Activated T-cell treated with anti-CD3 and anti-CD28 coated beads, Interleukin-2, amount 50 U/mL, for 4 hours (primary cell): ENCODE data around the gene TRMT112. TPM values are rescaled to one million over a fixed set of nuclear protein-coding genes. Genes with fewer than 3 reads are reported as not detected.
"Not testable (repeated sequence)": the region's sequence is repeated elsewhere in the genome, so short reads cannot be mapped to it uniquely, and the experiment has no call there.

ENCODE experiments used
- ATAC-seq, 2 donors: fragments of 200-7000 bp; cut with Tn5 transposase; one replicate each; pipeline ENCODE4 v1.10.0; 2021
- DNase-seq: peaks from one replicate; pipeline ENCODE4 v3.0.0-alpha.2; 2020
- H3K27me3 Mint-ChIP-seq: one replicate; pipeline ENCODE4 v1.8.0; 2021; ENCODE audit warnings: low read depth, mixed read lengths
- H3K36me3 Mint-ChIP-seq: one replicate; pipeline ENCODE4 v1.8.0; 2022; ENCODE audit warnings: mixed read lengths; ENCODE audit not compliant: insufficient read depth
- H3K4me1 Mint-ChIP-seq: one replicate; pipeline ENCODE4 v1.8.0; 2021; ENCODE audit warnings: low read depth, mixed read lengths
- H3K4me3 Mint-ChIP-seq: one replicate; pipeline ENCODE4 v1.8.0; 2021; ENCODE audit warnings: mild to moderate bottlenecking, moderate library complexity, mixed read lengths
- H3K9me3 Mint-ChIP-seq: one replicate; pipeline ENCODE4 v1.8.0; 2021; ENCODE audit warnings: mixed read lengths
- total RNA-seq, 3 donors: library from RNA; stranded (reverse); gene quantifications; one replicate each; pipeline ENCODE4 v1.2.1, GENCODE V29; 2021

Gene TRMT112
- total RNA-seq, 3 donors from 2014 or later: 432 to 461 (median 438) TPM

DNA sequence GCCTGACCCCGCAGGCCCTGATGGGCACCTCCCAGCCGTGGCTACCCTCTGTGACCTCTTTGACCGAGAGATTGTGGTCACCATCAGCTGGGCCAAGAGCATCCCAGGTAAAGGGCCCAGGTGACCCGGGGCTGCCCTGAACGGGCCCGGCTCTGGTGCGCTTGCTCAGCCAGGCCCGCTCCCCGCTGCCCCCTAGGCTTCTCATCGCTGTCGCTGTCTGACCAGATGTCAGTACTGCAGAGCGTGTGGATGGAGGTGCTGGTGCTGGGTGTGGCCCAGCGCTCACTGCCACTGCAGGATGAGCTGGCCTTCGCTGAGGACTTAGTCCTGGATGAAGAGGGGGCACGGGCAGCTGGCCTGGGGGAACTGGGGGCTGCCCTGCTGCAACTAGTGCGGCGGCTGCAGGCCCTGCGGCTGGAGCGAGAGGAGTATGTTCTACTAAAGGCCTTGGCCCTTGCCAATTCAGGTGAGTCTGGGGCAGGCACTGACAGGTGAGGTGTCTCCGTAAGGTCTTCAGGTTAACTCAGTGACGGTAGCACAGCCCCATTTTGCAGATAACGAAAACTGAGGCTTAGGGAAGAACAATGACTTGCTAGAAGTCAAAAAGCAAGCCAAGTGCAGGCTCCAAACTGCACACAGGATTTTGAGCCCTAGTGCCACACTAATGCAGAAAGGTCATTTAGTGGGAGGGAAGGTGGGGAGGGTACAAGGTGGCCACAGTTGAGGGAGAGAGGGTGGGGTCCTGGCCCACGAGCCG lies 2.4 kb downstream of the TRMT112 start:
- Mint-ChIP-seq H3K27me3 (no peaks in the 10 kb centered on the region), H3K36me3 (peaks cover 8% of the 10 kb centered on the region), H3K4me1 (peaks cover 30% of the 10 kb centered on the region), H3K4me3 (peak overlapping the region; percentile 37), H3K9me3 (no peaks in the 10 kb centered on the region)
- DNase-seq (no peak), ATAC-seq (no peak)

DNA sequence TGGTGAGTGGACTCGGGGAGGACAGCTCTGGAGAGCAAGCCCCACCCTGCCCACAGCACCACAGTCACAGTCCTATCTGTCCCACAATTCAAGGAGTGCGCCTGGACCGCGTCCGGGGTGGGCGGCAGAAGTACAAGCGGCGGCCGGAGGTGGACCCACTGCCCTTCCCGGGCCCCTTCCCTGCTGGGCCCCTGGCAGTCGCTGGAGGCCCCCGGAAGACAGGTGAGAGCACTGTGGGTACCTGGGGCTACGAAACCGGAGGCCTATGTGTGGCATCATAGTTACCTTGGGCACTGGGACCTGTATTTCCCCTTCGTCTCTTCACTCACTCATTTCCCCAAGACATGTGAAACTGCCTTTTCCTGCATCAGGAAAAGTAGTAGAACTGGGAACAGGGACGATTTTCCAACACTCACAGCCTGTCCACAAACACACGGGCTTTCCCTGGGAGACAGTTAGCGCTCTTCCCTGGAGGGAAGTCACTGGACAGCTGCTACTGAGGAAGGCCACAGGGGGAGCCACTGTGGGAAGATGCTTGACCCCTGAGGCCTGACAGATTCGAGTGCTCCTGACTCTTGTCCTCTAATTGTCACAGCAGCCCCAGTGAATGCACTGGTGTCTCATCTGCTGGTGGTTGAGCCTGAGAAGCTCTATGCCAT lies 3.1 kb downstream of the TRMT112 start:
- Mint-ChIP-seq H3K27me3 (no peaks in the 10 kb centered on the region), H3K4me3 (no peak overlapping the region), H3K9me3 (no peaks in the 10 kb centered on the region), H3K4me1 (peaks cover 27% of the 10 kb centered on the region), H3K36me3 (peaks cover 8% of the 10 kb centered on the region)
- no peak for ATAC-seq
- DNase-seq: no peak

GRCh38 chr11:64313491-64314145 lies 3.7 kb downstream of the TRMT112 start:
- Mint-ChIP-seq H3K9me3 (no peaks in the 10 kb centered on the region), H3K27me3 (no peaks in the 10 kb centered on the region), H3K4me1 (peaks cover 22% of the 10 kb centered on the region), H3K36me3 (peaks cover 8% of the 10 kb centered on the region), H3K4me3 (no peak overlapping the region)
- ATAC-seq (no peak), DNase-seq (no peak)

DNA sequence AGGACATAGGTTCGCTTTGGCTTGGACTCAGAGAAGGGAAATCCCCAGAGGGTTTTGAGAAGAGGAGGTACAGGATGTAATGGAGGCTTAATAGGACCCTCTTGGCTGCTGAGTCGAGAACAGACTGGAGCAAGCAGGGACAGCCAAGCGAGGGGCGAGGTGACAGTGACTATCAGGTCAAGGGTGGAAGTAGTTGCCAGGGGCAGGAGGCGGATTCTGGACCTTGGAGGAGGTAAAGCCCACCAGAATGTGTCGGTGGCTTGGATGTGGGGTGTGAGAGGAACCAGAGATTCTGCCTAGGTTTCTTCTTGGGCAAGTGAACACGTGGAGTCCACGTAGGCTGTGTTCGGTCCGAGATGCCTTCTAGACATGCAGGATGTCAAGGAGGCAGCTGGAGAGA lies 4.4 kb downstream of the TRMT112 start:
- ATAC-seq (no peak), DNase-seq (no peak)
- Mint-ChIP-seq H3K27me3 (no peaks in the 10 kb centered on the region), H3K4me3 (no peak overlapping the region), H3K4me1 (peaks cover 20% of the 10 kb centered on the region), H3K9me3 (no peaks in the 10 kb centered on the region), H3K36me3 (peaks cover 8% of the 10 kb centered on the region)

GRCh38 chr11:64307795-64308194 lies 9.6 kb downstream of the TRMT112 start:
- H3K27me3 Mint-ChIP-seq, H3K9me3 Mint-ChIP-seq, DNase-seq, H3K36me3 Mint-ChIP-seq, ATAC-seq: not testable (repeated sequence)
- H3K4me3 Mint-ChIP-seq: peak overlapping the region; percentile 61
- H3K4me1 Mint-ChIP-seq: peaks cover 30% of the 10 kb centered on the region

- ATAC-seq (no peak), DNase-seq (no peak)
- Mint-ChIP-seq H3K4me1 (peaks cover 26% of the 10 kb centered on the region), H3K27me3 (peaks cover under 1% of the 10 kb centered on the region), H3K36me3 (peaks cover 7% of the 10 kb centered on the region), H3K9me3 (no peaks in the 10 kb centered on the region), H3K4me3 (peak overlapping the region; percentile 99)
Observed at GRCh38 chr11:64306876-64307622, 10.3 kb downstream of the TRMT112 start.

DNA sequence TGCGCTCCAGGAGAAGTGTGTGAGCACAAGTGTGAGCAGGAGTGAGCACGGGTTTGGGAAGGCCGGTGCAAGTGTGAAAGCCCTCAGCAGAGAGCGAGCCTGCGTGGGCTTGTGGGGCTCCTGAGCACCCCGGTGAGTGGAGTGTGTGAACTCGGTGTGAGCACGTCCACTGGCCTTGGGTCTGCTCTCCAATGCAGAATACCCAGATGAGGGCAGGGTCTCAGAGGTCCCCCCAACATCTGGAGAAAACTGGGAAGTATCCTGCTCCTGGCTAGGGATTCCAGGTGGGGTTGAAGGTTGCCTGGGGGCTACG lies 10.8 kb downstream of the TRMT112 start:
- no peaks in the 10 kb centered on the region for H3K9me3 Mint-ChIP-seq
- peak overlapping the region; percentile 99 for H3K4me3 Mint-ChIP-seq
- peaks cover 4% of the 10 kb centered on the region for H3K27me3 Mint-ChIP-seq
- no peak for DNase-seq
- H3K4me1 Mint-ChIP-seq: peaks cover 26% of the 10 kb centered on the region
- peaks cover 7% of the 10 kb centered on the region for H3K36me3 Mint-ChIP-seq
- ATAC-seq: no peak

DNA sequence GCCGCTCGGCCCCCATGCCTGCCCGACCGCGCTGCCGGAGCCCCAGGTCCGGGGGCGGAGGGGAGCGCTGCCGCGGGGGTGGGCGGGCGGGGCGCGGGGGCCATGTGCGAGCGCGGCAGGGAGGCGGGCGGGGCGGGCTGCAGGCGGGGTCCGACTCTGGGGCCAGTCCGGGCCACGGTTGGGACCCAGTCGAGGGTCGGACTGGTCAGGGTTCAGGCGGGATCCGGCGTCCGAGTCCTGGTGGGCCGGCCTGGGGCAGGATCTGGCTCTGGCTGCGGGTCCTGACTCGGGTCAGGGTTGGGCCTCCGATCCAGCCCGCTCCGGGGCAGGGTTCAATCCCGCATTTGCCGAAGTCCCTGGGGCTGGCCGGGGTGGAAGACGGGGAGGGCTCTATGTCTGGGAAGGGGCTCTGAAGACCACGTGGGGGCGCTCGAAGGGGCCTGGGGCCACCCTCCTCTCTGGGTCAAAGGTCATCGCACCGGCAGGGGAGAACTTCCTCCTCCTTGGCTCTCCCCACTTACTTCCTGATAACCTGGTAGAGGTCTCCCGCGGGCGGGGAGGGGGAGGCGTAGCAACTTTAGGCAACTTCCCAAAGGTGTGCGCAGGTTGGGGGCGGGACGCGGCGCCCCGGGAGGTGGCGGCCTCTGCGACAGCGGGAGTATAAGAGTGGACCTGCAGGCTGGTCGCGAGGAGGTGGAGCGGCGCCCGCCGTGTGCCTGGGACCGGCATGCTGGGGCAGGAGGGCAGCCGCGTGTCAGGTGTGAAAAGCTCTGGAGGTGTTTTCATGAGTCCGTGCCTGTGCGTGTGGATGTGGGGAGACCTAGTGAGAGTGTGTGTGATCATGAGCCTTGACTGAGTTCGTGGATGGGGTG lies 11.4 kb downstream of the TRMT112 start:
- DNase-seq (peak; percentile 70), ATAC-seq (peak; percentile 17 to 19)
- H3K4me1 Mint-ChIP-seq: peaks cover 25% of the 10 kb centered on the region
- peak overlapping the region; percentile 99 for H3K4me3 Mint-ChIP-seq
- peaks cover 7% of the 10 kb centered on the region for H3K36me3 Mint-ChIP-seq
- peaks cover 5% of the 10 kb centered on the region for H3K27me3 Mint-ChIP-seq
- no peaks in the 10 kb centered on the region for H3K9me3 Mint-ChIP-seq

- Mint-ChIP-seq H3K27me3 (peaks cover 12% of the 10 kb centered on the region), H3K4me1 (peaks cover 31% of the 10 kb centered on the region), H3K4me3 (peak within 1 kb of the TSS; percentile 99), H3K36me3 (peaks cover 7% of the 10 kb centered on the region), H3K9me3 (no peaks in the 10 kb centered on the region)
- ATAC-seq: peak; percentile 78 to 80
- peak; percentile 100 for DNase-seq
Observed at GRCh38 chr11:64305075-64305690, 12.2 kb downstream of the TRMT112 start, which contains the start of gene ESRRA. ESRRA (plus strand) TSS chr11:64305524; CDS start chr11:64307180, 1,656 bp downstream.

GRCh38 chr11:64304316-64305072 lies 12.9 kb downstream of the TRMT112 start:
- DNase-seq: peak; percentile 96
- peaks cover 7% of the 10 kb centered on the region for H3K36me3 Mint-ChIP-seq
- H3K9me3 Mint-ChIP-seq: no peaks in the 10 kb centered on the region
- ATAC-seq: peak; percentile 35 to 37
- H3K4me1 Mint-ChIP-seq: peaks cover 33% of the 10 kb centered on the region
- H3K4me3 Mint-ChIP-seq: peak overlapping the region; percentile 88
- H3K27me3 Mint-ChIP-seq: peaks cover 19% of the 10 kb centered on the region

DNA sequence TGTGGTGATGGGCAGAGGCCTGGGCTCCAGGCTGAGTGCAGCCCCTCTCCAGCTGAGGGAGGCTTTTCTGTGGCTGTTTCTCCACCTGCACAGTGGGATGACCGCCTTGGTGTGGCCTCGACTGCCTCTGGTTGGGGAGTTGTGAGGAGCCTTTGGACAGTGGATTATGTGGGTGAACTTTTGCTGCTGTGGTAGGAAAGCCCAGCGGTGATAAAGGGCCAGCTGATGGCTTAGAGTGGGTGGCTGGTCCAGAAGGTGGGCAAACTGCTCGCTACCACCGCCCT lies 13.4 kb downstream of the TRMT112 start:
- peaks cover 21% of the 10 kb centered on the region for H3K27me3 Mint-ChIP-seq
- H3K4me1 Mint-ChIP-seq: peaks cover 33% of the 10 kb centered on the region
- peaks cover 7% of the 10 kb centered on the region for H3K36me3 Mint-ChIP-seq
- no peaks in the 10 kb centered on the region for H3K9me3 Mint-ChIP-seq
- ATAC-seq (no peak), DNase-seq (no peak)
- peak overlapping the region; percentile 88 for H3K4me3 Mint-ChIP-seq

- Mint-ChIP-seq H3K9me3 (no peaks in the 10 kb centered on the region), H3K27me3 (peaks cover 27% of the 10 kb centered on the region), H3K4me3 (no peak overlapping the region), H3K4me1 (peaks cover 33% of the 10 kb centered on the region), H3K36me3 (peaks cover 7% of the 10 kb centered on the region)
- DNase-seq (no peak), ATAC-seq (no peak)
Observed at GRCh38 chr11:64303109-64304031, 14.0 kb downstream of the TRMT112 start.
